Small intestine (tissue), 16 donors: Measurements from ENCODE around the gene ZNF208. TPM values are rescaled to one million over a fixed set of nuclear protein-coding genes. Genes with fewer than 3 reads are reported as not detected.
"Not testable (repeated sequence)": the region's sequence is repeated elsewhere in the genome, so short reads cannot be mapped to it uniquely, and the experiment has no call there.

ENCODE experiments used
- DNase-seq, 2 donors: peaks; one replicate each; pipeline versions ENCODE4 v3.0.0 to v3.0.0-alpha.2; 2013
- FAIRE-seq: peaks from 2 replicates; lab custom pipeline; 2012; peaks lifted over from hg19 to GRCh38; lab: Jason Lieb, UNC
- H3K27ac ChIP-seq, 3 donors: one replicate each; pipeline ENCODE4 v1.5.1; 2013; ENCODE audit warnings: low read length in 2 of 3, mild to moderate bottlenecking in 2 of 3, control low read depth in 1 of 3, inconsistent platforms in 1 of 3, low read depth in 1 of 3, moderate library complexity in 1 of 3
- H3K27me3 ChIP-seq, 3 donors: one replicate each; pipeline ENCODE4 v1.6.1; 2013; ENCODE audit warnings: low read length in 3 of 3, inconsistent platforms in 1 of 3; ENCODE audit not compliant: control insufficient read depth in 3 of 3, insufficient read depth in 3 of 3
- H3K36me3 ChIP-seq, 3 donors: one replicate each; pipeline ENCODE4 v1.6.1; 2013; ENCODE audit warnings: low read length in 3 of 3, inconsistent platforms in 1 of 3, low read depth in 1 of 3, mild to moderate bottlenecking in 1 of 3, moderate library complexity in 1 of 3; ENCODE audit not compliant: control insufficient read depth in 3 of 3, insufficient read depth in 2 of 3
- H3K4me1 ChIP-seq, 3 donors: one replicate each; pipeline ENCODE4 v1.6.1; 2013; ENCODE audit warnings: low read length in 2 of 3, inconsistent platforms in 1 of 3, low read depth in 1 of 3, mild to moderate bottlenecking in 1 of 3, moderate library complexity in 1 of 3; ENCODE audit not compliant: control insufficient read depth in 3 of 3, insufficient read depth in 2 of 3
- H3K4me3 ChIP-seq, 3 donors: one replicate each; pipeline ENCODE4 v1.5.1; 2013; ENCODE audit warnings: low read length in 3 of 3, control low read depth in 1 of 3, inconsistent platforms in 1 of 3, low read depth in 1 of 3, mild to moderate bottlenecking in 1 of 3, moderate library complexity in 1 of 3
- H3K9me3 ChIP-seq, 2 donors: one replicate each; pipeline ENCODE4 v1.6.1; 2013; ENCODE audit warnings: low read depth in 1 of 2, low read length in 1 of 2; ENCODE audit not compliant: control insufficient read depth in 2 of 2, insufficient read depth in 1 of 2
- WGBS, 3 donors: extraction: QIAGEN DNeasy Blood & Tissue Kit; methylation state at CpG; one replicate each; pipeline ENCODE4 v1.1.7; 2013; 5-methylcytosine and 5-hydroxymethylcytosine counted together
- long read RNA-seq, 10 donors: transcript quantifications; one replicate each; lab custom pipeline, GENCODE V29; 2026
- polyA plus RNA-seq, 4 donors: library from polyadenylated mRNA; stranded (reverse) in 3 of 4; unstranded in 1 of 4; fragments of 200-250 nt in 3 of 4; fragments of 120-200 nt in 1 of 4; gene quantifications; one replicate each; pipeline versions ENCODE4 v1.2.1 to v1.2.3, GENCODE V29; 2013
- donor health status: healthy with polysubstance abuse.
- donor health status: control.
- donor health status: control.
- donor health status: Bipolar disorder and iron deficiency.
- donor health status: healthy.

Gene ZNF208
- polyA plus RNA-seq = under 1 TPM in 2 of 4 donors, not detected in 2; 0.72 to 0.83 TPM
- long read RNA-seq, donor 1 = 0 reads
- long read RNA-seq, donor 2 = 0 reads
- long read RNA-seq, donor 3 = 0 reads
- long read RNA-seq, donor 4 = 0 reads
- long read RNA-seq, donor 5 = 0 reads
- long read RNA-seq, donor 6 = 0 reads
- long read RNA-seq, donor 7 = 0 reads
- long read RNA-seq, donor 8 = 0 reads
- long read RNA-seq, donor 9 = 0 reads
- long read RNA-seq, donor 10 = 0 reads

- H3K36me3 ChIP-seq, H3K4me3 ChIP-seq, DNase-seq, H3K27me3 ChIP-seq, H3K4me1 ChIP-seq, H3K27ac ChIP-seq, FAIRE-seq: not testable (repeated sequence)
- 7 to 22% (median 16%) methylated on average over 28 to 29 of the region's 29 CpGs for WGBS, 3 donors
- peaks cover 0 to 11% of the 10 kb centered on the region in 2 donors for H3K9me3 ChIP-seq
Observed at GRCh38 chr19:22010437-22011143, at the start of gene ZNF208. Gene ZNF208 (minus strand): TSS chr19:22010943. CDS start chr19:22010794, 149 bp downstream.

- no peak for FAIRE-seq
- H3K36me3 ChIP-seq = no peaks in the 10 kb centered on the region
- no peaks in the 10 kb centered on the region for H3K27me3 ChIP-seq
- H3K4me1 ChIP-seq = no peaks in the 10 kb centered on the region
- DNase-seq = no peak
- peak overlapping the region in 2 of 3 donors; percentile 37 to 74 for H3K27ac ChIP-seq
- WGBS, 3 donors = 3 to 20% (median 12%) methylated on average over 19 to 20 of the region's 20 CpGs
- H3K4me3 ChIP-seq = peak overlapping the region; percentile 2 to 66 (median 36)
- H3K9me3 ChIP-seq = peaks cover 0 to 11% of the 10 kb centered on the region in 2 donors
Observed at GRCh38 chr19:22052644-22053013, 41.9 kb upstream of the ZNF208 start.

GRCh38 chr19:22041151-22041550, 30.4 kb upstream of the ZNF208 start:
- not testable (repeated sequence) for H3K36me3 ChIP-seq, H3K4me3 ChIP-seq, H3K4me1 ChIP-seq, FAIRE-seq, DNase-seq, H3K27ac ChIP-seq, H3K27me3 ChIP-seq
- 56 to 86% (median 85%) methylated on average over 3 of the region's 3 CpGs for WGBS, 3 donors
- H3K9me3 ChIP-seq = peaks cover 0 to 12% of the 10 kb centered on the region in 2 donors

GRCh38 chr19:22030680-22031079, 19.9 kb upstream of the ZNF208 start:
- no peak for DNase-seq
- Histone ChIP-seq H3K4me1 (no peaks in the 10 kb centered on the region), H3K36me3 (no peaks in the 10 kb centered on the region), H3K27ac (no peak overlapping the region), H3K4me3 (no peak overlapping the region), H3K9me3 (peaks cover 0 to 3% of the 10 kb centered on the region in 2 donors), H3K27me3 (no peaks in the 10 kb centered on the region)
- FAIRE-seq = no peak

- Histone ChIP-seq H3K27me3 (no peaks in the 10 kb centered on the region), H3K27ac (no peak overlapping the region), H3K4me1 (no peaks in the 10 kb centered on the region), H3K36me3 (no peaks in the 10 kb centered on the region), H3K9me3 (peaks cover 2 to 7% of the 10 kb centered on the region in 2 donors), H3K4me3 (no peak overlapping the region)
- FAIRE-seq = no peak
- no peak for DNase-seq
Observed at GRCh38 chr19:22026687-22027086, 15.9 kb upstream of the ZNF208 start.

- H3K4me3 ChIP-seq, FAIRE-seq, H3K9me3 ChIP-seq, H3K36me3 ChIP-seq, H3K4me1 ChIP-seq, H3K27me3 ChIP-seq, H3K27ac ChIP-seq, DNase-seq: not testable (repeated sequence)
- 88 to 96% (median 88%) methylated on average over 1 of the region's 1 CpG for WGBS, 3 donors
Observed at GRCh38 chr19:22025539-22025938, 14.8 kb upstream of the ZNF208 start.

- no peaks in the 10 kb centered on the region for H3K27me3 ChIP-seq
- no peak for DNase-seq
- FAIRE-seq = no peak
- H3K36me3 ChIP-seq = no peaks in the 10 kb centered on the region
- 88 to 95% (median 94%) methylated on average over 1 of the region's 1 CpG for WGBS, 3 donors
- peaks cover 0 to 5% of the 10 kb centered on the region in 2 donors for H3K9me3 ChIP-seq
- no peaks in the 10 kb centered on the region for H3K4me1 ChIP-seq
- H3K4me3 ChIP-seq = no peak overlapping the region
- H3K27ac ChIP-seq = no peak overlapping the region
Observed at GRCh38 chr19:21970466-21970865, 40.3 kb downstream of the ZNF208 start.

- Histone ChIP-seq H3K27me3 (no peaks in the 10 kb centered on the region), H3K36me3 (no peaks in the 10 kb centered on the region), H3K9me3 (peaks cover 3 to 32% of the 10 kb centered on the region in 2 donors), H3K27ac (no peak overlapping the region), H3K4me1 (no peaks in the 10 kb centered on the region), H3K4me3 (no peak overlapping the region)
- WGBS, 3 donors = 69 to 71% (median 70%) methylated on average over 8 of the region's 8 CpGs
- DNase-seq = peak in 1 of 2 donors; percentile 5
- FAIRE-seq = no peak
Observed at GRCh38 chr19:21947775-21948174, 63.0 kb downstream of the ZNF208 start.
